Smooth muscle cell (in vitro differentiated cells): Measurements from ENCODE around the gene AGBL1. TPM values are rescaled to one million over a fixed set of nuclear protein-coding genes. Genes with fewer than 3 reads are reported as not detected.
A peak's percentile ranks its signal among the peaks of the same experiment; 100 is the strongest.

Experiments used
- DNase-seq: peaks from one replicate; lab custom pipeline; 2025; ENCODE audit not compliant: unreplicated experiment; lab: John Stamatoyannopoulos, UW
- H2AFZ ChIP-seq: fragments of 200-600 bp; sonication (generic); 2 replicates; pipeline ENCODE4 v1.6.0; 2016; ENCODE audit warnings: antibody characterized with exemption, low read depth, mild to moderate bottlenecking
- H3F3A ChIP-seq: fragments of 200-600 bp; sonication (generic); 2 replicates; pipeline ENCODE4 v1.6.0; 2017; ENCODE audit warnings: antibody characterized with exemption, low read depth
- H3K27ac ChIP-seq: fragments of 200-600 bp; sonication (generic); 2 replicates; pipeline ENCODE4 v1.5.1; 2016; ENCODE audit warnings: low read depth, mild to moderate bottlenecking
- H3K27me3 ChIP-seq: fragments of 200-600 bp; sonication (generic); 2 replicates; pipeline ENCODE4 v1.6.1; 2016; ENCODE audit warnings: low read depth, mild to moderate bottlenecking
- H3K36me3 ChIP-seq: fragments of 200-600 bp; sonication (generic); 2 replicates; pipeline ENCODE4 v1.5.1; 2016; ENCODE audit warnings: low read depth
- H3K4me1 ChIP-seq: fragments of 200-600 bp; sonication (generic); 2 replicates; pipeline ENCODE4 v1.5.1; 2016; ENCODE audit warnings: low read depth
- H3K4me2 ChIP-seq: fragments of 200-600 bp; sonication (generic); 2 replicates; pipeline ENCODE4 v1.6.0; 2016; ENCODE audit warnings: mild to moderate bottlenecking
- H3K4me3 ChIP-seq: fragments of 200-600 bp; sonication (generic); 2 replicates; pipeline ENCODE4 v1.5.1; 2016; ENCODE audit warnings: mild to moderate bottlenecking
- H3K79me2 ChIP-seq: fragments of 200-600 bp; sonication (generic); 2 replicates; pipeline ENCODE4 v1.6.0; 2016; ENCODE audit warnings: low read depth, mild to moderate bottlenecking
- H3K9ac ChIP-seq: fragments of 200-600 bp; sonication (generic); 2 replicates; pipeline ENCODE4 v1.6.0; 2016; ENCODE audit warnings: low read depth
- H3K9me3 ChIP-seq: fragments of 200-600 bp; sonication (generic); replicated peaks from 2 replicates; pipeline ENCODE4 v1.5.1; 2016; ENCODE audit warnings: low read depth
- H4K20me1 ChIP-seq: fragments of 200-600 bp; sonication (generic); 2 replicates; pipeline ENCODE4 v1.6.0; 2016; ENCODE audit warnings: low read depth
- CTCF ChIP-seq: fragments of 200-600 bp; sonication (generic); IDR thresholded peaks from 2 replicates; pipeline ENCODE4 v1.5.1; 2017; ENCODE audit warnings: borderline replicate concordance, mild to moderate bottlenecking, antibody characterized with exemption; ENCODE audit not compliant: insufficient read depth, poor library complexity, severe bottlenecking
- WGBS: methylation state at CpG from one replicate; pipeline ENCODE4 v1.1.7; 2016; ENCODE audit warnings: low lambda C conversion rate; 5-methylcytosine and 5-hydroxymethylcytosine counted together
- polyA plus RNA-seq: library from polyadenylated mRNA; unstranded; fragments of >200 nt; fragmentation: Nextera tagmentation; extraction: Ambion mirVana; gene quantifications from 2 replicates; pipeline ENCODE4 v1.2.1, GENCODE V29; 2016
- total RNA-seq: library from RNA; depleted of rRNA; stranded (reverse); fragments of >200 nt; gene quantifications from 2 replicates; pipeline ENCODE4 v1.2.3, GENCODE V29; 2014

Gene AGBL1
- total and polyA plus RNA-seq, 2 experiments from 2014 or later = not detected

GRCh38 chr15:86178845-86179244 lies 99.2 kb downstream of the AGBL1 start:
- Histone ChIP-seq H2AFZ (no peak overlapping the region), H3K27ac (no peak overlapping the region), H3K9me3 (no peaks in the 10 kb centered on the region), H3K36me3 (no peaks in the 10 kb centered on the region), H3K9ac (no peak overlapping the region), H3K4me2 (no peak overlapping the region), H3K4me1 (peaks cover 5% of the 10 kb centered on the region), H3K79me2 (no peaks in the 10 kb centered on the region), H3K4me3 (no peak overlapping the region), H3F3A (no peaks in the 10 kb centered on the region), H4K20me1 (no peaks in the 10 kb centered on the region), H3K27me3 (no peaks in the 10 kb centered on the region)
- DNase-seq = no peak
- TF ChIP-seq CTCF = no peak
- WGBS = 67% methylated on average over 2 of the region's 2 CpGs

GRCh38 chr15:86183596-86184491 lies 104.2 kb downstream of the AGBL1 start:
- H3K4me1 ChIP-seq = peaks cover 5% of the 10 kb centered on the region
- H3K9ac ChIP-seq = no peak overlapping the region
- DNase-seq = no peak

DNA sequence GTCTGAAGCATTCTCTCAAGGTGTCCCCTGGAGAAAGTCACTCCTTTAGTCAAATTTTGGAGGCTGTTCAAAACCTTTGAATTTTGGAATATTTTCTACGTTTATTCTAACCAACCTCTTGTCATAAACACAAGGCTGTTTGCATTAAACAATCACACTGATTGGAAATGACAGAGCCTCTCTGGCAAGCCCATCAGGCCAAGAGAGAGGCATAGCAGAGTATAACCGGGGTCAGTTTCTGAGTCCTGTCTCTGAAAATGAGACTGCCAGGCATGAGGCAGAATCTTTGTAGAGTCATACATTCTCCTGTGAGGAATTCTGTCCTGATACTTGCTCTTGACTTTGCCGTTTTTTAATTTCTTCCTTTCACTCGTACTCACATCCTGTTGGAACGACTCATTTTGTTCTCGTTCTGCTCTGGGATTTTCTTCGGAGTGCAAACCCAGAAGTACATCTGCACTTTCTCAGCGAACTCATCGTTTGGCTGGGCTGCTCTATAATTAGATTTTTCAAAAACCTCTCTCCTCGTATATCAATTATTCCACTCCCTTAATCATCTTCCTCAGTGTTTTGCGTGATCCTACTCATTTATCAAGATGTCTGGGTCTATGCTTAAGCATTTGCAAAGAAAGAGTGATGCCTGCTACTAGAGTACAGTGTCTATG lies 114.2 kb downstream of the AGBL1 start:
- H2AFZ ChIP-seq = peak overlapping the region; percentile 61
- no peaks in the 10 kb centered on the region for H3K4me1 ChIP-seq
- no peak overlapping the region for H3K9ac ChIP-seq
- no peak overlapping the region for H3K27ac ChIP-seq
- no peaks in the 10 kb centered on the region for H3K79me2 ChIP-seq
- no peaks in the 10 kb centered on the region for H4K20me1 ChIP-seq
- H3K9me3 ChIP-seq = no peaks in the 10 kb centered on the region
- WGBS = 42% methylated on average over 11 of the region's 11 CpGs
- H3F3A ChIP-seq = no peaks in the 10 kb centered on the region
- peak overlapping the region; percentile 11 for H3K4me3 ChIP-seq
- no peak for TF ChIP-seq CTCF
- H3K4me2 ChIP-seq = peak overlapping the region; percentile 68
- H3K36me3 ChIP-seq = no peaks in the 10 kb centered on the region
- no peaks in the 10 kb centered on the region for H3K27me3 ChIP-seq
- DNase-seq = no peak

More at GRCh38 chr15:86183596-86184491, 104.2 kb downstream of the AGBL1 start:
- no peak overlapping the region for H2AFZ ChIP-seq
- no peaks in the 10 kb centered on the region for H3K27me3 ChIP-seq
- no peaks in the 10 kb centered on the region for H4K20me1 ChIP-seq
- H3K4me3 ChIP-seq = no peak overlapping the region
- WGBS = 34% methylated on average over 6 of the region's 6 CpGs
- no peak for TF ChIP-seq CTCF
- H3K9me3 ChIP-seq = no peaks in the 10 kb centered on the region
- peak overlapping the region; percentile 58 for H3K4me2 ChIP-seq
- no peaks in the 10 kb centered on the region for H3F3A ChIP-seq
- H3K79me2 ChIP-seq = no peaks in the 10 kb centered on the region
- H3K36me3 ChIP-seq = no peaks in the 10 kb centered on the region
- peak overlapping the region; percentile 63 for H3K27ac ChIP-seq
